ENCODE measurements around the gene ZCCHC14. TPM values are rescaled to one million over a fixed set of nuclear protein-coding genes. Genes with fewer than 3 reads are reported as not detected.

The ZCCHC14 gene
- total and polyA plus RNA-seq, 2 of the 13 experiments (the other 11 are each of a cell fraction or from before 2014, with no cell fraction given), result 12.4 to 12.5 TPM

DNA sequence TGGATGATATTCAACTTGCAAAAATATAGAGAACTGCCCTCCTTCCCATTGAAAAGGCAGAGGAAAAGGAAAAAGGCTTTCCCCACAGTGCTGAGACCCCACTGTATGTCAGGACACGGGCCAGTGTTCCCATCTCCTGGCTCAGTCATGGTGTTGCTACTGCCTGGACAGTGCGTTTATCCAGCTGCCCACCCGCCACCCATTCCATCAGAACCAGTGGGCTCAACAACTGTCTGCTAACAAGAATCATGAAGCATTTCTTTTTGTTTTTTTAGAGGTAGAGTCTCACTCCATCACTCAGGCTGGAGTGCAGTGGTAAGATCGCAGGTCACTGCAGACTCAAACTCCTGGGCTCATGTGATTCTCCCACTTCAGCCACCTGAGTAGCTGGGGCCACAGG is 120.5 kb downstream of the ZCCHC14 start (continued):
- TF ChIP-seq, protein P1, sequence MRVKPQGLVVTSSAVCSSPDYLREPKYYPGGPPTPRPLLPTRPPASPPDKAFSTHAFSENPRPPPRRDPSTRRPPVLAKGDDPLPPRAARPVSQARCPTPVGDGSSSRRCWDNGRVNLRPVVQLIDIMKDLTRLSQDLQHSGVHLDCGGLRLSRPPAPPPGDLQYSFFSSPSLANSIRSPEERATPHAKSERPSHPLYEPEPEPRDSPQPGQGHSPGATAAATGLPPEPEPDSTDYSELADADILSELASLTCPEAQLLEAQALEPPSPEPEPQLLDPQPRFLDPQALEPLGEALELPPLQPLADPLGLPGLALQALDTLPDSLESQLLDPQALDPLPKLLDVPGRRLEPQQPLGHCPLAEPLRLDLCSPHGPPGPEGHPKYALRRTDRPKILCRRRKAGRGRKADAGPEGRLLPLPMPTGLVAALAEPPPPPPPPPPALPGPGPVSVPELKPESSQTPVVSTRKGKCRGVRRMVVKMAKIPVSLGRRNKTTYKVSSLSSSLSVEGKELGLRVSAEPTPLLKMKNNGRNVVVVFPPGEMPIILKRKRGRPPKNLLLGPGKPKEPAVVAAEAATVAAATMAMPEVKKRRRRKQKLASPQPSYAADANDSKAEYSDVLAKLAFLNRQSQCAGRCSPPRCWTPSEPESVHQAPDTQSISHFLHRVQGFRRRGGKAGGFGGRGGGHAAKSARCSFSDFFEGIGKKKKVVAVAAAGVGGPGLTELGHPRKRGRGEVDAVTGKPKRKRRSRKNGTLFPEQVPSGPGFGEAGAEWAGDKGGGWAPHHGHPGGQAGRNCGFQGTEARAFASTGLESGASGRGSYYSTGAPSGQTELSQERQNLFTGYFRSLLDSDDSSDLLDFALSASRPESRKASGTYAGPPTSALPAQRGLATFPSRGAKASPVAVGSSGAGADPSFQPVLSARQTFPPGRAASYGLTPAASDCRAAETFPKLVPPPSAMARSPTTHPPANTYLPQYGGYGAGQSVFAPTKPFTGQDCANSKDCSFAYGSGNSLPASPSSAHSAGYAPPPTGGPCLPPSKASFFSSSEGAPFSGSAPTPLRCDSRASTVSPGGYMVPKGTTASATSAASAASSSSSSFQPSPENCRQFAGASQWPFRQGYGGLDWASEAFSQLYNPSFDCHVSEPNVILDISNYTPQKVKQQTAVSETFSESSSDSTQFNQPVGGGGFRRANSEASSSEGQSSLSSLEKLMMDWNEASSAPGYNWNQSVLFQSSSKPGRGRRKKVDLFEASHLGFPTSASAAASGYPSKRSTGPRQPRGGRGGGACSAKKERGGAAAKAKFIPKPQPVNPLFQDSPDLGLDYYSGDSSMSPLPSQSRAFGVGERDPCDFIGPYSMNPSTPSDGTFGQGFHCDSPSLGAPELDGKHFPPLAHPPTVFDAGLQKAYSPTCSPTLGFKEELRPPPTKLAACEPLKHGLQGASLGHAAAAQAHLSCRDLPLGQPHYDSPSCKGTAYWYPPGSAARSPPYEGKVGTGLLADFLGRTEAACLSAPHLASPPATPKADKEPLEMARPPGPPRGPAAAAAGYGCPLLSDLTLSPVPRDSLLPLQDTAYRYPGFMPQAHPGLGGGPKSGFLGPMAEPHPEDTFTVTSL (CRISPR knock-in tag; IDR thresholded peaks at IDR 0.05; ENCODE audit: borderline replicate concordance), result no peak
- TF ChIP-seq MIER2 (CRISPR knock-in tag; IDR thresholded peaks at IDR 0.05), result no peak
- TF ChIP-seq ARHGAP35 (CRISPR knock-in tag; IDR thresholded peaks at IDR 0.05; ENCODE audit: borderline replicate concordance), result no peak

DNA sequence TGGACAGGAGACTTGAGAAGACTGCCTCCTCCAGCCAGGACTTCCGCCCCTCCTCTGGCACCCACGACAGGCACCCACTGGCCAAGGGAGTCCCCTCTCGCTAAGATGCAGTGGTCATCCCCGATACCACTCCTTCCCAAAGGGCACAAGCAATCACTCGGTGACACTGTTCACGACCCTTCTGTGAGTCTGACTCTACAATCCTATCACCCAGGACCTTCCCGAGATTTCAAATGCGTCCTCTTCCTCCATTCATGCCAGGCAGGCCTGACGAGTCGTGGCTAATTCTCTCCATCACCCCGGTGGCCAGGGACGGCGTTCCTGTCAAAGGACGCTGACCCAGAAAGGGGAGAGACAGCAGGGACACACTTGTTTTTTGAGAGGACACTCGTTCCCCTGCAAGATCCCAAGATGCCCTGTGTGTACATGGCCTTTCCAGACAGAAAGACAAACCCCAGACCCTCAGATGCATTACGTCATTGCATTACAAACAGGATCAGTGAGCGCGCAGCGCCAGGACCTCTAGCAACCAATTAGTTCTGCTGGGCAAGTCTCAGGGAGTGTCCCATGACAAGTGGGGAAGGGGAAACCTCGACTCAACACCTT is 121.5 kb downstream of the ZCCHC14 start:
- whole genome bisulfite sequencing (ENCODE audit: low lambda C conversion rate), result 93% methylated on average over 20 of the region's 20 CpGs
- Histone ChIP-seq H2AFZ (ENCODE audit: low read length) (no peak overlapping the region), H3K9me3 (ENCODE audit: low read length) (no peaks in the 10 kb centered on the region), H3K4me3 (replicated peaks in 1 of 3; ENCODE audit: insufficient read depth in 1 of 3, low read depth in 2 of 3, low read length in 3 of 3) (no peak overlapping the region), H3K27ac (ENCODE audit: extremely low read length, insufficient read depth, low read length) (no peak overlapping the region), H3K27me3 (ENCODE audit: control insufficient read depth in 1 of 2, insufficient read depth in 2 of 2, low read length in 2 of 2) (no peaks in the 10 kb centered on the region), H3K4me1 (ENCODE audit: insufficient read depth, low read length) (peaks cover 85% of the 10 kb centered on the region), H3K36me3 (replicated peaks in 1 of 2; ENCODE audit: control insufficient read depth in 1 of 2, insufficient read depth in 2 of 2, low read length in 2 of 2) (peaks cover 36 to 85% of the 10 kb centered on the region in 2 experiments), H3K4me2 (ENCODE audit: low read depth, low read length) (no peak overlapping the region), H4K20me1 (ENCODE audit: insufficient read depth, low read length) (peaks cover 99% of the 10 kb centered on the region), H3K79me2 (ENCODE audit: insufficient read depth, low read length) (peaks cover 98% of the 10 kb centered on the region), H3K9ac (ENCODE audit: insufficient read depth, low read depth, low read length) (no peak overlapping the region)
- intact Hi-C loops (cut with micrococcal nuclease; ENCODE audit: unreplicated experiment), result loop anchor here (2.0 kb wide), 1 partner anchor 17 kb away; no protein-coding TSS in a partner anchor
- BruUV-seq (replicated peaks), result no TSS peak
- ChIA-PET CTCF (ENCODE audit: low intra/inter-chr PET ratio, low total read pairs) (no interaction called here), POLR2A (interaction anchor here (14.0 to 18.0 kb wide), 2 partner anchors 7 to 9 kb away, joined by 265 read pairs; partner anchors contain the start of gene FBXO31)
- in situ Hi-C loops (cut with HindIII; ENCODE audit: extremely low pct_ligation_motif_present, low pct_unique_long_range_greater_than_20kb), result no loop called here
- no peak for DNase-seq (ENCODE audit: low spot score)
- FAIRE-seq, result no peak
- ATAC-seq, result no peak
- TF ChIP-seq, protein P2, sequence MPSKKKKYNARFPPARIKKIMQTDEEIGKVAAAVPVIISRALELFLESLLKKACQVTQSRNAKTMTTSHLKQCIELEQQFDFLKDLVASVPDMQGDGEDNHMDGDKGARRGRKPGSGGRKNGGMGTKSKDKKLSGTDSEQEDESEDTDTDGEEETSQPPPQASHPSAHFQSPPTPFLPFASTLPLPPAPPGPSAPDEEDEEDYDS (CRISPR knock-in tag; IDR thresholded peaks at IDR 0.05), result no peak
- TF ChIP-seq, protein P3, sequence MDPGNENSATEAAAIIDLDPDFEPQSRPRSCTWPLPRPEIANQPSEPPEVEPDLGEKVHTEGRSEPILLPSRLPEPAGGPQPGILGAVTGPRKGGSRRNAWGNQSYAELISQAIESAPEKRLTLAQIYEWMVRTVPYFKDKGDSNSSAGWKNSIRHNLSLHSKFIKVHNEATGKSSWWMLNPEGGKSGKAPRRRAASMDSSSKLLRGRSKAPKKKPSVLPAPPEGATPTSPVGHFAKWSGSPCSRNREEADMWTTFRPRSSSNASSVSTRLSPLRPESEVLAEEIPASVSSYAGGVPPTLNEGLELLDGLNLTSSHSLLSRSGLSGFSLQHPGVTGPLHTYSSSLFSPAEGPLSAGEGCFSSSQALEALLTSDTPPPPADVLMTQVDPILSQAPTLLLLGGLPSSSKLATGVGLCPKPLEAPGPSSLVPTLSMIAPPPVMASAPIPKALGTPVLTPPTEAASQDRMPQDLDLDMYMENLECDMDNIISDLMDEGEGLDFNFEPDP (CRISPR knock-in tag; conservative IDR thresholded peaks at IDR 0.05), result no peak
- TF ChIP-seq SMAD3 (CRISPR knock-in tag; IDR thresholded peaks at IDR 0.05) (no peak), IKZF4 (CRISPR knock-in tag; IDR thresholded peaks at IDR 0.05; ENCODE audit: borderline replicate concordance, low read depth, not compliant biosample characterization) (no peak), ZNF776 (CRISPR knock-in tag; IDR thresholded peaks at IDR 0.05) (0 out of 2 replicates have a peak, but pooled peaks have one; percentile 47), ZBTB38 (CRISPR knock-in tag; IDR thresholded peaks at IDR 0.05) (0 out of 2 replicates have a peak, but pooled peaks have one; percentile 49), ZNF550 (CRISPR knock-in tag; IDR thresholded peaks at IDR 0.05; ENCODE audit: borderline replicate concordance) (0 out of 2 replicates have a peak, but pooled peaks have one; percentile 52)
- TF ChIP-seq, protein P4, sequence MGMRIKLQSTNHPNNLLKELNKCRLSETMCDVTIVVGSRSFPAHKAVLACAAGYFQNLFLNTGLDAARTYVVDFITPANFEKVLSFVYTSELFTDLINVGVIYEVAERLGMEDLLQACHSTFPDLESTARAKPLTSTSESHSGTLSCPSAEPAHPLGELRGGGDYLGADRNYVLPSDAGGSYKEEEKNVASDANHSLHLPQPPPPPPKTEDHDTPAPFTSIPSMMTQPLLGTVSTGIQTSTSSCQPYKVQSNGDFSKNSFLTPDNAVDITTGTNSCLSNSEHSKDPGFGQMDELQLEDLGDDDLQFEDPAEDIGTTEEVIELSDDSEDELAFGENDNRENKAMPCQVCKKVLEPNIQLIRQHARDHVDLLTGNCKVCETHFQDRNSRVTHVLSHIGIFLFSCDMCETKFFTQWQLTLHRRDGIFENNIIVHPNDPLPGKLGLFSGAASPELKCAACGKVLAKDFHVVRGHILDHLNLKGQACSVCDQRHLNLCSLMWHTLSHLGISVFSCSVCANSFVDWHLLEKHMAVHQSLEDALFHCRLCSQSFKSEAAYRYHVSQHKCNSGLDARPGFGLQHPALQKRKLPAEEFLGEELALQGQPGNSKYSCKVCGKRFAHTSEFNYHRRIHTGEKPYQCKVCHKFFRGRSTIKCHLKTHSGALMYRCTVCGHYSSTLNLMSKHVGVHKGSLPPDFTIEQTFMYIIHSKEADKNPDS (CRISPR knock-in tag; IDR thresholded peaks at IDR 0.05), result no peak

All from HepG2 (cell line).